HG03045 (cell line): ENCODE data around the gene CCDC159.
A peak's percentile ranks its signal among the peaks of the same experiment; 100 is the strongest.
"Not testable (repeated sequence)": the region's sequence is repeated elsewhere in the genome, so short reads cannot be mapped to it uniquely, and the experiment has no call there.

Experiments used
- ATAC-seq: cut with Tn5 transposase; IDR thresholded peaks from one replicate; pipeline ENCODE4 v1.9.1; 2021; ENCODE audit warnings: mild to moderate bottlenecking, moderate library complexity; ENCODE audit not compliant: unreplicated experiment

The CCDC159 gene

DNA sequence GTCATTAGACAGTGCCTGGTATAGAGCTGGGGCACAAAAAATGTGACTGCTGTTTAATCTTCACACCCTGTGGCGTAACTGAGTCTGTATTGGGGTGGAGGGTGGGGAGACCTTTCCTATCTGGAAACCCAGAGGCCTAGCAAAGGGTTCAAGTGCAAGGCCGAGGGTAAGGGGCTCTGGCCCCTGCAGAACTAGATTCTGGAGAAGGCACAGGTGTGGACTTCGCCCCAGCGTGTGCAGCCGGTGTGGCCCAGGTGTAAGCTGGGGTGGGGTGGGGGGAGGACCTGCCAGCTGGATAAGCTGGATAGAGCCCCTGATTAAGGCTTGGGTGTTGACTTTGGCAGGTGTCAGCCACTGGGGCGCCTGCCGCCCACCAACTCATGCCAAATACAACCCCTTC is 8.2 kb upstream of the CCDC159 start:
- ATAC-seq, result no peak

DNA sequence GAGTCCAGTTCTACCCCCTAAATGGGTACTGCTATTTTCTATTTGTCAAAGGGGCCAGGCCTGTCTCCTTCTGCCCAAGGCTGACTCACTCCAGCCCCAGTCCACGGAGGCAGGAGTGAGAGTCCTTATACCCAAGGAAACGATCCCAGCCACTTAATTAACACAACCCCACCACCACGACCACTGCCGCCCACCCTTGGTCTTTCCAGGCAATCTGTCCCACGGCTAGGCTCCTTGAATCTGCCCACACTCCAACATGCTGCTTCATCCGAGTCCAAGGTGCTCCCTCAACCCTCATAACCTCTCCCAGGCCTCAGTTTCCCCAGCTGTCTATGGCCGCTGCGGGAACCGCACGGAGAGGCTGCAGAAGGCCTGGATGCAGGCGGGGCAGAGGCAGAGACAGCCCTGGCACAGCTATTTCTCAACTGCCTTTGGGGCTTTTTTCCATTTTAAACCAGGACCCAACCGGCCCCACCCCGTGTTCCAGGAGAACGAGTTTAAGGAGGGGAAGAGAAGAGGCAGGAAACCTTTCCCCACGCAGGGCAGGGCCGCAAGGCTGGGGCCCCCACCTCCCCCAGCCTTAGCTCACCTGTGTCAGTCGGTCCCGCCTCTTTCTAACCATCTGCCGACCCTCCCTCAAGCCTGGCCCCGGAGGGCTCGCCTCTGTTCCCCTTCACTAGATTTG is 7.6 kb upstream of the CCDC159 start:
- ATAC-seq, result no peak

DNA sequence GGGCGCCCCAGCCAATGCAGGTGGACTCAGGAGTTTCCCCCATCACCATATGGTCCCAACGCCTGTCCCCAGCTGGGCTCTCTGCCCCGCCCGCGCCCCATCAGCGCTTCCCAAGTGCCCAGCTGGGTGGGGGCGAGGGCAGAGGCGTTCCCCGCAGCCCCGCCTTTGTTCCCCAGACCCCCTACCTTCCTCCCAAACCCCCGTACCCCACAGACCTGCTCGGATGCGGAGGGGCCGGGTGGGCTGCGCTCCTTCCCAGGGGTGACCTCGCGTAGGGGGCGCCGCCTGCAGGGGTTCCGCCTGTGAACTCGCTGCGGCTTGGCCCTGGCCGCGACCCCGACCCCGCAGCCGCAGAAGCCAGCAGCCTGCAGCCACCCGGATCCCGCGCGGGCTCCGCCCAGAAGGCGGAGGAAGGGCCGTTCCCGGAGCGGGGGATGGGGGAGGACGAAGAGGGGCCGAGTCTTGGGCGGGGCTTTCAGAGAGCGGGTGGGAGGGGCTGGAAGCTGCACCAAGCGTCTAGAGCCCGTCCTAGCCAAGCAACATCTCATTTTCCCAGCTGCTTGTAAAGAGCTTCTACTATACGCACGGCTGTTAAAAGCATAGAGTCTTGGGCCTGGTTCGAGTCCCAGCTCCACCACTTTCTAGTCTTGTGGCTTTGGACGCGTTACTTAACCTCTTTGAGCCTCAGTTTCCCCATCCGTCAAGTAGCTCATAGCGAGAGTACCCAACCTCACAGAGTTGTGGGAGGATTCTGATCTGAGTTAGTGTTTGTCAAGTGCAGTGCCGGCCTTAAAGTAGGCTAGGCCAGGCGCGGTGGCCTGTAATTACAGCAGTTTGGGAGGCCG is 6.8 kb upstream of the CCDC159 start, which contains the start of gene RAB3D:
Gene RAB3D (minus strand): TSS at position 404 of the 845 bp plus-strand sequence. CDS start 2,258 bp downstream, outside the sequence.
- ATAC-seq, result peak; percentile 72

DNA sequence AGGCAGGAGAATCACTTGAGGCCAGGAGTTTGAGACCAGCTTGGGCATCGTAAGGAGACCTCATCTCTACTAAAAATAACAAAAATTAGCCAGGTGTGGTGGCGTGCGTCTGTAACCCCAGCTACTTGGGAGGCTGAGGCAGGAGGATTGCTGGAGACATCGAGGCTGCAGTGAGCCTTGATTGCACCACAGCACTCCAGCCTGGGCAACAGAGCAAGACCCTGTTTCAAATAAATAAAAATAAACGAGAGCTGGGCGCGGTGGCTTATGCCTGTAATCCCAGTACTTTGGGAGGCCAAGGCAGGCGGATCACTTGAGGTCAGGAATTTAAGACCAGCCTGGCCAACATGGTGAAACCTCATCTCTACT is 6.2 kb upstream of the CCDC159 start:
- not testable (repeated sequence) for ATAC-seq

DNA sequence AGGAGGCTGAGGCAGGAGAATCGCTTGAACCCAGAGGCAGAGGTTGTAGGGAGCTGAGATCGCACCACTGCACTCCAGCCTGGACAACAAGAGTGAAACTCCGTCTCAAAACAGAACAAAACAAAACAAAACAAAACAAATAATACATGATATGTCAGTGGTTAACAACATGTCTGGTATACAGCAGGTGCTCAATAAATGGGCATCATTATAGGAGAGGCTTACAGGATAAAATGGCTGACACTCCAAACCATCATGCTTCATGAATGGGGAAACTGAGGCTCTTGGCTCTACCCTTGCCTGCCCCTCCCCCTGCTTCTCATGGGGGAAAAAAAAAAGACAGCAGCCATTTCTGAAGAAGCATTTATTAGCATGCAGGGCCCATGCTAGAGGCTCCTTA is 3.9 kb upstream of the CCDC159 start:
- ATAC-seq, result no peak

DNA sequence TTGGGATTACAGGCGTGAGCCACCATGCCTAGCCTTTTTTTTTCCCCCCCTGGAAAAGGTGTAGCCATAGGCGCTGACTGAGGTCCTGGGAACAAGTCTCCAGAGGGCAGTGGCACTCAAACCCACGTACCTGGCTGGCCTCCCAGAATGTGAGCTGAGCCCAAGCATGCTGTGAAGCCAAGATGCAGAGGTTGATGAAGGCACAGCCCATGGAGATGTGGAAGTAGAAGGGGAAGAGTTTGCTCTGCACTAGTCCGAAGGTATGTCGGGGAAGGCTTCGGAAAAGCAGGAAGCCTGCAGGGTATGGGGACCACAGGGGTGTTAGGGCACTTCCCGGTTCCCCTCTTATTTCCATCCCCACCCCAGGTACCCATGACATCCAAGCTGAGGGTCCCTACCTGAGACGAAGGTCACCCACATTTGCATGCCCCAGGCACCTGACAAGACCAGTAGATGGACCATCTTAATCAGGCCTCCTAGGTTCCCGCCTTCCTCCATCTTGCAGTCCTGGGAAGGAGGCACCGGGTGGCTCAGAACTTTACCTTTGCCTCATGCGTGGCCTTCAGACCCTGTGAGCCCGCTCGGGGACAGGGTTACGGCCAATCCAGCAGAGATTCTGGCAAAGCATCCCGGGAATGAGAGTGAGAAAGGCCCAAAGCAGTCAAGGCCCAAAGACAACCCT is 1.1 kb upstream of the CCDC159 start:
- no peak for ATAC-seq

DNA sequence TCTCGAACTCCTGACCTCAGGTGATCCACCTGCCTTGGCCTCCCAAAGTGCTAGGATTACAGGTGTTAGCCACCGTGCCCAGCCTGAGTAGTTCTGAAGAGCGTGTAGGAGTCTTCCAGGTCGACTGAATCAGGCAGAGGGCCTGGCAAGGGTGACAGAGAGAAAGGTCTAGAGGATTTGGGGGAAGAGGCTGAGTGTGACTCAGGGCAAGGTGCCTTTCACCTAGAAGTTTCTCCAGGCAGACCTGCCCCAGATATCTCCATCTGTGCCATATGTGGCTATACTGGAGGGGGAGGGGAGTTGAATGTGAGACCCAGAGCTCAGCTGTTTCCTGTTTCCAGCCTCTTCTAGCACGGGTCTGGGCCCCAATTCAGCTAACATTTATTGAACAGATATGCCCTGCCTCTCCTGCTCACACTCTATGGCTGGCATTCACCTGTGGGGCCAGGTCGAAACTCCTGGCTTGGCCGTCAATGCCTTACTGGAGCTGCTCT is 1.3 kb downstream of the CCDC159 start:
- no peak for ATAC-seq

DNA sequence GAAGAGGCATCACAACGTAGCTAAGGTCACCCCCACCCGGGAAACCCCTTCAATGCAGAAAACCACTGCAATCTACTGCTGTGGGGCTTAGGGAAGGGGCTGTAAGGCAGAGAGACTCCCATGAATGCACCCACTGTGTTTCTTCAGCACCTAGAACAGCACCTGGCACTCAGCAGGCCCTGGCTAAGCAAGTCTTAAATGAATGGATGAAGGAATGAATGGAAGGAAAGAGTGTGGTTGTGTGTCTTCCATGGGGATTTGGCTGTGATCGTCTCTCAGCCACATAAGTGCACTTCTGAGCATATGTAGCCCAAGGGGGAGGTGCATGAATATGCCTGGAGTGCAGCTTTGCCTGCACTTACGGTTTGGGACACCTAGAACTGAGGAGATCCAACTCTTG is 2.9 kb downstream of the CCDC159 start:
- no peak for ATAC-seq

DNA sequence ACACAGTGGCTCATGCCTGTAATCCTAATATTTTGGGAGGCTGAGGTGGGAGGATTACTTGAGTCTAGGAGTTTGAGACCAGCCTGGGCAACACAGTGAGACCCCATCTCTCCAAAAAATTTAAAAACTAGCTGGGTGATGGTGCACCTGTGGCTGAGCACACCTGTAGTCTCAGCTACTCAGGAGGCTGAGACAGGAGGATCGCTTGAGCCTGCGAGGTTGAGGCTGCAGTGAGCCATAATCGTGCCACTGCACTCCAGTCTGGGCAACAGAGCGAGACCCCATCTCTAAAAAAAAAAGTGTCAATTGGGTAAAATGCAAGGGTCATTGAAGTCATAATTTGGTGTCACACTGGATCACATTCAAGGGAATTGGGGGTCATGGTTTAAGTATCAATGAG is 7.8 kb downstream of the CCDC159 start:
- not testable (repeated sequence) for ATAC-seq

DNA sequence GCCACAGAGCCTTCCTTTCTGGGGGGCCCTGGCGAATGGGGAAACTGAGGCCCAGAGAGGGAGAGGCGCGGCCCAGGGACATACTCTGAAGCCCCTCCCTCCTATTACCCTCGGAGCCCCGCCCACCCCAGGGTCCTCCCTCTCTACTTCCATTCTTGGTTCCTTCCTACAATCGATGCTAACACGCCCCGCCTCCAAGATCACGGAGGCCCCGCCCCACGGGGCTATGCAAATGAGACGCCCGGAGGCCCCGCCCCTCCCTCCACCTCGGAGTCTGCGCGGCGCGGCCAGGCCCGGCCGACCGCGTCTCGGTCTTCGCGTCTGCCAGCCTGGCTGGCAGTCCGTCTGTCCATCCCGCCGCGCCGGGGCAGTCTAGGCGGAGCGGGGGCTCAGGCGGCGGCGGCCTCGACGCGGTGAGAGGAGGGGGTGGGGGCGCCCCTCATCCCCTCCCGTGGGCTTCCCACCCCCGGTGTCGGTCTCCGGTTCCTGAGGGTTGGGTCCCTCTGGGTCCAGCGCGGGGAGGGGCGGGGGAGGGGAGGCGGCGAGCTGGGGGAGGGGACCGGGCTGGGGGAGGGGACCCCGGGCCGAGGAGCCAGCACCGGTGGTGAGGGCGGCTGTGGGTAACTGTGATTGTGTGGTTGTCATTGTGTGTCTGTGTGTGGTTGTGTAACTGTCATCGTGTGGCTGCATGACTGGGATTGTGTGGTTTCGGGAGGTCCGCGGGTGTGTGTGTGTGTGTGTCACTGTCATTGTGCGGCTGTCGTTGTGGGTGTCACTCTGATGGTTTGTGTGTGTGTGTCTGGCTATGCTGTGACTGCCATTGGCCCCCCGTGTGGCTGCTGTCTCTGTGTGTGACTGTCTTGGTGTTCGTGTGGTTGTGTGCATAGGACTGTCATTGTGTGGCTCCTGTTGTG is 9.1 kb downstream of the CCDC159 start, which contains the start of gene PLPPR2:
Gene PLPPR2 (plus strand): TSS at position 273 of the 914 bp plus-strand sequence. CDS start 2,242 bp downstream, outside the sequence.
- no peak for ATAC-seq

DNA sequence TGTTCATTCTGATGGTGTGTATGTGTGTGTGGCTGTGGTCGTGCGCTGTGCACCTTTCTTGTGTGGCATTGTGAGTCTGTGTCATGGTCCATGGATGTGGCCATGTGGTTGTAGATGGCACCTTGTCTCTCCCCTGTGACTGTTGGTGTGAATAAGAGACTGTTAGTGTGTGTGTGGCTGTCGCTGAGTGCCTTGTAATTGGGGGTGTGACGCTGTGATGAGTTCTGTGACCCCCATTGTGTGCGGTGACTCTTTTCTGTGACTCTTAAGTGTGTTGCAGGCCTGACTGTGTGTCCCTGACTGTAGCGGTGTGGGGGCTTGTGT is 9.7 kb downstream of the CCDC159 start:
- no peak for ATAC-seq

DNA sequence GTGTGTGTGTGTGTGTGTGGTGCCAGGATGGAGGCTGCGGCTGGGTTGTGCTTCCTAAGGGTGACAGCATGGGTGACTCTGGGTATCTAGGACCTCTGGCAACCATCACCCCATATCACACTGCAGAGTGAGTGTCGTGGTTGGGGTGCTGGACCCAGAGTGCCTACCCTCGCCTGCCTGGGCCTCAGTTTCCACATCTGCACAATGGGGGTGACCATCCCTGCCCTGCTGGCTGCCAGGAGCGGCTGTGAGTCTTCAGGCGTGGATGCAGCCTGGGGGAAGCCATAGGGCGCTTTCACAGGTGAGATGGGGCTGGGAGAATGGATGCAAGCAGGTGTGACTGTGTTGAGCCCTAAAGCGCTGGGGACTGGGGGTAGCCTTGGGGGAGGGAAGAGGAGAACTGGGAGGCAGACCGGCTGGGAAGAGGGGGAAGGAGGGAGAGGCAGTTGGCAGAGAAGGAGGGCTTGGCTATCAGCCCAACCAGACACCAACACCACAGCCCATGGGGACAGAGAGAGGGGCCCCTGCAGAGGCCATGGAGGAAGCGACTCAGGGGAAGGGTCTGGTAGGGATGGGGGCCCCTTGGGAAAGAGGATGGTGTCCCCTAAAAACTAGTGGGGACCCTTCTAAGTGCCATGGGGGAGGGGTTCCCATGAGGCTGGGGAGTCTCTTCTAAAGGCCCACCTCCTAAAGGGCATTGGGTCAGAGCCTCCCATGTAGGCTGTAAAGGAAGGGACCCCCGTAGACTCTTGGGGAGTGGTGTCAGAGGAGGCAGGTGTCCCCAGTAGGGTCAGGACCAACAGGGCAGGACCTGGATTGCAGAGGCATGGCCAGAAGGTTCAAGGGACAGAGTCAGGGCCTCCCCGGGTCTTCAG is 10.6 kb downstream of the CCDC159 start:
- no peak for ATAC-seq

DNA sequence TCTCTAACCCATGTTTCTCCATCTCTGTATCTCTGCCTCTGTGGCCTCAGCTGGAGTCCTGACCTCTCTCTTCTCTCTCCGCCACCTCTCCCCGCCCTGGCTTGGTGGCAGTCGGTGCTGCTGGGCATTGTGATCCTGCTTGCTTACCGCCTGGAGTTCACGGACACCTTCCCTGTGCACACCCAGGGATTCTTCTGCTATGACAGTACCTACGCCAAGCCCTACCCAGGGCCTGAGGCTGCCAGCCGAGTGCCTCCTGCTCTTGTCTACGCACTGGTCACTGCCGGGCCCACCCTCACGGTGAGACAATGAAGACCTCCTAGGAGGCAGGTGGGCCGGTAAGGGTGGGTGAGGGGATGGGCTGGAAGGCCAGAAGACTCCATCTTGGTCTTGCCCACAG is 13.1 kb downstream of the CCDC159 start:
- ATAC-seq, result no peak

DNA sequence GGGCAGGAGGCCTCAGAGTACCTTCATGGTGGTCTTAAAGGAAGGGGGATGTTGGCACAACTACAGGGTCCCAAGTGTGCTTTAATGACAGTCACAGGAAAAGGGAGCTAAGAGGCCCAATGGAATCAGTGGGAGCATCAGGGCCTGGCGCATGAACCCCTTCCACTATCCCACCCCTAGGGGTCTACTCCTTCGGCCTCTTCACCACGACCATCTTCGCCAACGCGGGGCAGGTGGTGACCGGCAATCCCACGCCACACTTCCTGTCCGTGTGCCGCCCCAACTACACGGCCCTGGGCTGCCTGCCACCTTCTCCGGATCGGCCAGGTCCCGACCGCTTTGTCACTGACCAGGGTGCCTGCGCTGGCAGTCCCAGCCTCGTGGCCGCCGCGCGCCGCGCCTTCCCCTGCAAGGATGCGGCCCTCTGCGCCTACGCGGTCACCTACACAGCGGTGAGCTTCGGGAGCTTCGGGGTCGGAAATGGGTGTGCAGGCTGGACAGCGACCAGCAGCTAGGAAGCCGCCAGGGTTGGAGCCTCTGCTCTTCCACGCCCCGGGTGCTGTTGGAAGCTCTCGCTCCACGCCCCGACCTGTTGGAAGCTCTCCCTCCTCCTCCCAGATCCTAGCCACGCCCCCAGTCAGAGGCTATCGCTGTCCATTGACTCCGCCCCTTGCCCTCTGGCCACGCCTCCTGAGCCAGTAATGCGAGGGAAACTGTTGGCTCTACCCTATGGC is 14.9 kb downstream of the CCDC159 start:
- no peak for ATAC-seq

DNA sequence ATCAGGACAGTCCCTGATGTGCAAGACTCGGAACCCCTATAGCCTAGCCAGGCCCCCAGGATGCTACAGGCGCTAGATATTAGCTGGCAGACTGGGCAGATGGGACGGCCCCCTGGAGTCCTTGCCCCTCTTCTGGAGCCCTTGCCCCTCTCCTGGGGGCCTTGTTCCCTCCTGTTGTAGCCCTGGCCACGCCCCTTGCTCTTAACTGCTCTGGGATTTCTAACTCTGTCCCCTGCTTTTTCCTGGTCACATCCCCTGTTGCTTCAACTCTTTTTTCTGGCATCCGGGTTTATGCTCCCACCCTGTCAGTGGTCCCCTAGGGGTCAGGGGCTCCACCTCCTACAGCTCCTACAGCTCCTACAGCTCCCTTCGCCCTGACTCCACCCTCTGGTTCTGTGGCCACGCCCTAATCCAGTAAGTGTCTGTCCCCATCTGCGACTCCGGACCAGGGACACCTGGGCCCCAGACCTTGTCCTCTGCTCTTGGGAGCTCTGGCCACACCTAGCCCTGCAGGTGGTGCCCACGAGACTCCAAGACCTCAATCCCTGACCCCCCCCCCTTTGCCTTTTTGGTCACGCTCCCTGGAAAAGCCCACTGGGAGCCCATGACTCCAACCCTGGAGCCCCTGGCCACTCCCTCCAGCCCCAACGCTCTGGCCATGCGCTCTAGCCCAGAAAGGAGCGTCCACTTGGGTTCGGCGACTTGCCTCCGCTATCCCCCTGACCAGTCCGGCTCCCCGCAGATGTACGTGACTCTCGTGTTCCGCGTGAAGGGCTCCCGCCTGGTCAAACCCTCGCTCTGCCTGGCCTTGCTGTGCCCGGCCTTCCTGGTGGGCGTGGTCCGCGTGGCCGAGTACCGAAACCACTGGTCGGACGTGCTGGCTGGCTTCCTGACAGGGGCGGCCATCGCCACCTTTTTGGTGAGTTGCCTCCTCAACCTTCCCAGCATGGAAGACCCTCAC is 15.7 kb downstream of the CCDC159 start:
- no peak for ATAC-seq

DNA sequence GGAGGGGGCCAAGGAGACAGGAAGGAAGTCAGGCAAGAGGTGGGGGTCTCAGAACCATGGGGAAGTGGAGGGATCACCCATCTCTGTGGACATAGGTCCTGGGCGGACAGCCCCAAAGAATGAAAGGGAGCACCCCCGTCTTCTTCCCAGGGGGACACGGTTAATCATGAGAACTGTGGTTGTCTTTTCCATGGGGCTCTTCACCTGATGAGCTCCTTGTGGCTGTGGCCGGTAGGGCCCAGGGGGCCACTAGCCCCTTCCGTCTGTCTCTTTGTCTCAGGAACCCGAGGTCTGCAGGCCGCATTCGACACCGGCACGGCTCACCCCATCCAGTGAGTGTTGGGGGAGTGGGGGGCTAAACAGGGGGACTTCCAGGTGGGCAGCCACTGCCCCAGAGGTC is 17.6 kb downstream of the CCDC159 start:
- no peak for ATAC-seq

DNA sequence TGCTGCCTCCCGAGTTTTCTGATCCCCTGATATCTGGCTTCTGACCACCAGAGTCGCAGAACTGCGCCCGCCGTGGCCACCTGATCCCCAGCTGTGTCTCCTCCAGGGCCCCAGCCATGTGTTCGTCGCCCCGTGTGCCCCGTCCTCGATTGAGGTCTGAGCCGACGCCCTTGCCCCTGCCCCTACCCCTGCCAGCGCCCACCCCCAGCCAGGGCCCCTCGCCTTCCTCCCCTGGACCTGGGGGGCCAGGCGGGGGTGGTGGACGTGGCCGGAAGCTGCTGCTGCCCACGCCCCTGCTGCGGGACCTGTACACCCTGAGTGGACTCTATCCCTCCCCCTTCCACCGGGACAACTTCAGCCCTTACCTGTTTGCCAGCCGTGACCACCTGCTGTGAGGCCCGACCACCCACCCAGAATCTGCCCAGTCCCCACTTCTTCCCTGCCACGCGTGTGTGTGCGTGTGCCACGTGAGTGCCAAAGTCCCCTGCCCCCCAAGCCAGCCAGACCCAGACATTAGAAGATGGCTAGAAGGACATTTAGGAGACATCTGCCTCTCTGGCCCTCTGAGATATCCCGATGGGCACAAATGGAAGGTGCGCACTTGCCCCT is 18.1 kb downstream of the CCDC159 start:
- ATAC-seq, result no peak
